Transverse colon (tissue), 4 donors: ENCODE data around the gene CACNA1B. TPM values are rescaled to one million over a fixed set of nuclear protein-coding genes. Genes with fewer than 3 reads are reported as not detected.

ENCODE experiments used
- DNase-seq: peaks from one replicate; pipeline ENCODE4 v3.0.0-alpha.2; 2019
- H3K27ac ChIP-seq, 4 donors: fragments of 200-600 bp; sonication (generic); 2 replicates each; pipeline ENCODE4 v1.5.1; 2016 to 2018; ENCODE audit warnings: inconsistent platforms in 4 of 4
- H3K27me3 ChIP-seq: fragments of 200-600 bp; sonication (generic); 2 replicates; pipeline ENCODE4 v1.5.1; 2017; ENCODE audit warnings: inconsistent platforms
- H3K36me3 ChIP-seq, 4 donors: fragments of 200-600 bp; sonication (generic); 2 replicates each; pipeline ENCODE4 v1.5.1; 2017 to 2019; ENCODE audit warnings: inconsistent platforms in 4 of 4
- H3K4me1 ChIP-seq, 4 donors: fragments of 200-600 bp; sonication (generic); 2 replicates each; pipeline ENCODE4 v1.5.1; 2017 to 2020; ENCODE audit warnings: inconsistent platforms in 4 of 4
- H3K4me3 ChIP-seq, 4 donors: fragments of 200-600 bp; sonication (generic); 1 replicate in 1 of 4; 2 replicates in 3 of 4; pipeline versions ENCODE4 v1.5.1 to v1.6.1; 2017 to 2019; ENCODE audit warnings: inconsistent platforms in 4 of 4
- H3K9me3 ChIP-seq, 2 donors: fragments of 200-600 bp; sonication (generic); 2 replicates each; pipeline ENCODE4 v1.5.1; 2017 to 2019; ENCODE audit warnings: inconsistent platforms in 2 of 2
- EP300 ChIP-seq: sonication (generic); formaldehyde crosslinking; IDR thresholded peaks from one replicate; pipeline ENCODE4 v1.6.1; 2017; ENCODE audit warnings: antibody characterized with exemption, low read depth
- POLR2A ChIP-seq: fragments of 450-650 bp; IDR thresholded peaks from one replicate; pipeline ENCODE4 v1.6.1; 2016; ENCODE audit warnings: antibody characterized with exemption, mild to moderate bottlenecking, moderate library complexity
- POLR2AphosphoS5 ChIP-seq, 3 donors: sonication (generic); formaldehyde crosslinking; IDR thresholded peaks; one replicate each; pipeline ENCODE4 v1.6.1; 2016; ENCODE audit warnings: antibody characterized with exemption in 3 of 3
- WGBS, 2 donors: methylation state at CpG; one replicate each; pipeline ENCODE4 v1.1.5; 2018; ENCODE audit warnings: low coverage in 1 of 2; 5-methylcytosine and 5-hydroxymethylcytosine counted together
- in situ Hi-C, 4 donors: fragments of 200-750 bp; cut with MboI; loops; one replicate each; pipeline versions ENCODE4 v1.15.0 to v1.15.1; 2017; ENCODE audit warnings: low sequenced_read_pairs in 3 of 4, low pct_ligation_motif_present in 1 of 4, low pct_unique_long_range_greater_than_20kb in 1 of 4
- intact Hi-C: fragments of 100-400 bp; cut with DNase I; formaldehyde crosslinking; loops from one replicate; pipeline ENCODE4 v1.15.1; 2023; ENCODE audit warnings: low total_unique reads
- total RNA-seq, 4 donors: library from RNA; depleted of rRNA; stranded (reverse); fragments of >200 nt; gene quantifications; one replicate each; pipeline ENCODE4 v1.1.0, GENCODE V29; 2016
- TF ChIP-seq, protein P1 (sequence below), 5 experiments: fragments of 200-600 bp in 3 of 5; fragments of 450-650 bp in 2 of 5; sonication (generic) in 3 of 5; IDR thresholded peaks; 1 replicate in 2 of 5; 2 replicates in 3 of 5; pipeline ENCODE4 v1.5.1; 2016 to 2017; ENCODE audit warnings: antibody characterized with exemption in 5 of 5, inconsistent platforms in 3 of 5, mild to moderate bottlenecking in 2 of 5, moderate library complexity in 1 of 5

CACNA1B gene
- total RNA-seq, 4 donors from 2014 or later = 0.27 to 0.40 (median 0.35) TPM

DNA sequence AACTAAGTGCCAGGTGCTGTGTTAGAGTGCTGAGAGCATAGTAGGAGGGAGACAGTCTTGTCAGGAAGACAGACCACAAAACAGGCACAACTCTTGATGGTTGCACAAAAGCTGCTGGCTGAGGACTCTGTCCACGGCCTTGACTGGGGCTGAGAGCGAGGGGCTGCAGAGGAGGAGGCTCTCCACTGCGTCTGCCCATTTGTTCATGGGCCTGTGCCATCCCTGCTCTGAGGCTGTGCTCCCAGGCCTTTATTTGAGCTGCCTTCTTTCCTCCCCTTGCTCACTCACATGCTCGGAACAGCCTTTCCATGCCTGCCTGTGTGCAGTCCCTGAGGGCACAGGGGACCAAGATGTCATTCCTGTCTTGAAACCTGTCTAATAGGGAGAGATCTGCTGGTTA lies 147.8 kb downstream of the CACNA1B start:
- no peak for TF ChIP-seq POLR2A
- TF ChIP-seq POLR2AphosphoS5 (IDR thresholded peaks at IDR 0.05) = no peak
- no peak for TF ChIP-seq EP300
- TF ChIP-seq, protein P1, sequence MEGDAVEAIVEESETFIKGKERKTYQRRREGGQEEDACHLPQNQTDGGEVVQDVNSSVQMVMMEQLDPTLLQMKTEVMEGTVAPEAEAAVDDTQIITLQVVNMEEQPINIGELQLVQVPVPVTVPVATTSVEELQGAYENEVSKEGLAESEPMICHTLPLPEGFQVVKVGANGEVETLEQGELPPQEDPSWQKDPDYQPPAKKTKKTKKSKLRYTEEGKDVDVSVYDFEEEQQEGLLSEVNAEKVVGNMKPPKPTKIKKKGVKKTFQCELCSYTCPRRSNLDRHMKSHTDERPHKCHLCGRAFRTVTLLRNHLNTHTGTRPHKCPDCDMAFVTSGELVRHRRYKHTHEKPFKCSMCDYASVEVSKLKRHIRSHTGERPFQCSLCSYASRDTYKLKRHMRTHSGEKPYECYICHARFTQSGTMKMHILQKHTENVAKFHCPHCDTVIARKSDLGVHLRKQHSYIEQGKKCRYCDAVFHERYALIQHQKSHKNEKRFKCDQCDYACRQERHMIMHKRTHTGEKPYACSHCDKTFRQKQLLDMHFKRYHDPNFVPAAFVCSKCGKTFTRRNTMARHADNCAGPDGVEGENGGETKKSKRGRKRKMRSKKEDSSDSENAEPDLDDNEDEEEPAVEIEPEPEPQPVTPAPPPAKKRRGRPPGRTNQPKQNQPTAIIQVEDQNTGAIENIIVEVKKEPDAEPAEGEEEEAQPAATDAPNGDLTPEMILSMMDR (IDR thresholded peaks at IDR 0.05) = no peak
- DNase-seq = no peak
- intact Hi-C loops = no loop called here
- Histone ChIP-seq H3K36me3 (no peaks in the 10 kb centered on the region), H3K4me1 (peaks cover 0 to 9% (median 5%) of the 10 kb centered on the region in 4 donors), H3K27me3 (peaks cover 60% of the 10 kb centered on the region), H3K27ac (no peak overlapping the region), H3K4me3 (no peak overlapping the region), H3K9me3 (no peaks in the 10 kb centered on the region)
- 83% methylated on average over 4 of the region's 4 CpGs; no CpG with 5 or more reads in 1 of the 2 donors for WGBS, 2 donors
- in situ Hi-C loops = no loop called here

DNA sequence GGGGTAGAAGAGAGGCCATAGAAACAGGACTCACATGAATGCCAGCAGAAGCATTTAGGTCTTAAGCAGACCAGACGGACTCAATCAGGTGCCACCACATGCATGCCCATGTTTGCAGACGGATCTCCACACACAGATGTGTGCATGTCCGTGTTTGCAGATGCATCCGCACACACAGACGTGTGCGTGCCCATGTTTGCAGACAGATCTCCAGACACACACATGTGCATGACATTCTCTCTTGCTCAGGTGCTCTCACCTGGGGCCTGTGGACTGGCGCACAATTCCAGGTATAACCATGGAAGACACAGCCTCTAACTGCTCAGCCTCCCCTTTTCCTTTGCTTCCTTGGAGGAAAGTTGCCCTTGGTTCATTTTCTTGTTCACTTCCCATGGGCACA lies 148.3 kb downstream of the CACNA1B start:
- 86% methylated on average over 7 of the region's 7 CpGs; no CpG with 5 or more reads in 1 of the 2 donors for WGBS, 2 donors
- in situ Hi-C loops = no loop called here
- peaks cover 0 to 9% (median 5%) of the 10 kb centered on the region in 4 donors for H3K4me1 ChIP-seq
- H3K36me3 ChIP-seq = no peaks in the 10 kb centered on the region
- no peak overlapping the region for H3K4me3 ChIP-seq
- peaks cover 65% of the 10 kb centered on the region for H3K27me3 ChIP-seq
- no peak overlapping the region for H3K27ac ChIP-seq
- no peaks in the 10 kb centered on the region for H3K9me3 ChIP-seq
- TF ChIP-seq, protein P1 (IDR thresholded peaks at IDR 0.05) = no peak
- no peak for TF ChIP-seq EP300
- TF ChIP-seq POLR2A = no peak
- no peak for TF ChIP-seq POLR2AphosphoS5 (IDR thresholded peaks at IDR 0.05)
- no peak for DNase-seq
- intact Hi-C loops = no loop called here

DNA sequence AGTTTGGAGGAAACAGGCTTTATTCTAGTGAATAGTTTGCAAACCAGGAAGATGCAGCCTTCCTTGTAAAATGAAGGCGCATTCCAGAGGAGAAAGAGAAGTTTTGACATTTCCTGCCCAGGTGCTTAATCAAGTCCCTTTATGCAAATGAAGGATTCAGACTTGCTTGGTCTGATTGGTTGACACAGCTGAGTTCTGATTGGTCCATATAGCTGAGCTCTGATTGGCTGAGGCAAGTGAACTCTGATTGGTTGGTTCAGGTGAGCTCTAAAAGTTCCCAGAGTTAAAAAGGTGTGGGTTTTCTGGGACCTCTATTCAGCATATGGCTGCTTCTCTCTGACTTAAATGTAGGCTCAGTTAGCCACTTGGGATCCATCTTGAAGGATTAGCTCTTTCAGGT lies 151.0 kb downstream of the CACNA1B start:
- peaks cover 62% of the 10 kb centered on the region for H3K27me3 ChIP-seq
- no peaks in the 10 kb centered on the region for H3K4me1 ChIP-seq
- WGBS, 2 donors = 100% methylated on average over 1 of the region's 1 CpG
- no peak overlapping the region for H3K4me3 ChIP-seq
- no peaks in the 10 kb centered on the region for H3K9me3 ChIP-seq
- H3K27ac ChIP-seq = no peak overlapping the region
- H3K36me3 ChIP-seq = no peaks in the 10 kb centered on the region
- in situ Hi-C loops = no loop called here
- intact Hi-C loops = no loop called here
- no peak for DNase-seq
- no peak for TF ChIP-seq POLR2AphosphoS5 (IDR thresholded peaks at IDR 0.05)
- TF ChIP-seq EP300 = no peak
- TF ChIP-seq, protein P1 (IDR thresholded peaks at IDR 0.05) = no peak
- TF ChIP-seq POLR2A = no peak

DNA sequence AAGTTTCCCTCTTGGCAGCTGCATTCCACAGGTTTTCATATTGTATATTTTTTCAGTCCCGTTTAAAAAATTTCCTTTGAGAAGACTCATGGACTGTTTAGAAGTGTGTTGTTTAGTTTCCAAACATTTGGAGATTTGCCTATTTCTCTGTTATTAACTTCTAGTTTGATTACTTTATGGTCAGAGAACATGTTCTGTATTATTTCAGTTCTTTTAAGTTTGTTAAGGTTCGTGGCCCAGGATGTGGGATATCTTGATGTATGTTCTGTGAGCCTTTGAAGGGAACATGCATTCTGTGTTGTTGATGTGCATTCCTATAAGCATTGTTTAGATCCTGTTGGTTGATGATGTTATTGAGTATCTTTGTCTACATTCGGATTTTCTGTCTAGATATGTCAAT lies 153.6 kb downstream of the CACNA1B start:
- no peak for DNase-seq
- no peak overlapping the region for H3K4me3 ChIP-seq
- no peaks in the 10 kb centered on the region for H3K9me3 ChIP-seq
- no peaks in the 10 kb centered on the region for H3K36me3 ChIP-seq
- no peak for TF ChIP-seq EP300
- no peak for TF ChIP-seq POLR2A
- TF ChIP-seq POLR2AphosphoS5 (IDR thresholded peaks at IDR 0.05) = no peak
- TF ChIP-seq, protein P1 (IDR thresholded peaks at IDR 0.05) = no peak
- WGBS, 2 donors = 39 to 65% methylated on average over 3 of the region's 3 CpGs
- no peak overlapping the region for H3K27ac ChIP-seq
- H3K27me3 ChIP-seq = peaks cover 58% of the 10 kb centered on the region
- intact Hi-C loops = no loop called here
- no peaks in the 10 kb centered on the region for H3K4me1 ChIP-seq
- in situ Hi-C loops = no loop called here
